HepG2 (cell line): ENCODE data around the gene ZNF503.

ENCODE experiments used
- TBP ChIP-seq: sonication (generic); formaldehyde crosslinking; IDR thresholded peaks from 2 replicates; pipeline ENCODE4 v1.5.0; 2020; ENCODE audit warnings: missing genetic modification reagents
- ZFYVE20 ChIP-seq: sonication (generic); formaldehyde crosslinking; IDR thresholded peaks from 2 replicates; pipeline ENCODE4 v1.8.0; 2023; ENCODE audit warnings: low read depth, mild to moderate bottlenecking, moderate library complexity, missing genetic modification reagents, borderline replicate concordance
- ZNF776 ChIP-seq: sonication (generic); formaldehyde crosslinking; IDR thresholded peaks from 2 replicates; pipeline ENCODE4 v1.4.0; 2020; ENCODE audit warnings: mild to moderate bottlenecking, missing genetic modification reagents

GRCh38 chr10:75401569-75402485 is at the start of gene ZNF503:
- TF ChIP-seq ZNF776 = peak; percentile 12; the same call in 1 of the 2 replicates
- TF ChIP-seq TBP = no peak
- TF ChIP-seq ZFYVE20 = no peak
